ENCODE measurements around the gene GLUD1.
"Not testable (repeated sequence)": the region's sequence is repeated elsewhere in the genome, so short reads cannot be mapped to it uniquely, and the experiment has no call there.

DNA sequence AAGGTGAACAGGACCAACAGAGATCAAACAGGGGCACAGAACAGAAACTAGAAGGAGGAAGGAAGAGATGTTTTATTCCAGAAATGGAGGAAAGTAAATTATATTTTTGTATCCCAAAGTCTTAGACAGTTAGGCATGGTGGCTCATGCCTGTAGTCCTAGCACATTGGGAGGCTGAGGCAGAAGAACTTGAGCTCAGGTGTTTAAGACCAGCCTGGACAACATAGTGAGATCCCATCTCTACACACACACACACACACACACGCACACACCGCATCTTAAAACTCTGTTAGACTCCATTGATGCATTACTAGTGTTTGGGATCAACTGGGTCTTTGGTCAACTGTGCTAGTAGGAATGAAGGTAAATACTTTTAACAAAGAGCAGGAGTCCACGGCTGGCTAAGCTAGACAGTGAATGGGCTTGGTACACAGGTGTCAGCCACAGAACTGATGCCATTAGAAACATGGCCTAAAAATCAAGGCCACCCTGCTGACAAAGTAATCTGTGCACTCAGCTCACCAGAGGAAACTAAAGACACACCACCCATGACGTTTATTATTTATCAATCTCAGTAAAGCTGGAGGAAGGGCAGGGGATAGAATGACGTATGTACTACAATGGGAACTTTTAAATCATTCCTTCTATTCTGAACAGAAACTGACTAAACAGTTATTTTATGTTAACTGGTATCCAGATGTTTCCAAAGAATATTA lies 10.9 kb downstream of the GLUD1 start:
- TF ChIP-seq, protein P1, sequence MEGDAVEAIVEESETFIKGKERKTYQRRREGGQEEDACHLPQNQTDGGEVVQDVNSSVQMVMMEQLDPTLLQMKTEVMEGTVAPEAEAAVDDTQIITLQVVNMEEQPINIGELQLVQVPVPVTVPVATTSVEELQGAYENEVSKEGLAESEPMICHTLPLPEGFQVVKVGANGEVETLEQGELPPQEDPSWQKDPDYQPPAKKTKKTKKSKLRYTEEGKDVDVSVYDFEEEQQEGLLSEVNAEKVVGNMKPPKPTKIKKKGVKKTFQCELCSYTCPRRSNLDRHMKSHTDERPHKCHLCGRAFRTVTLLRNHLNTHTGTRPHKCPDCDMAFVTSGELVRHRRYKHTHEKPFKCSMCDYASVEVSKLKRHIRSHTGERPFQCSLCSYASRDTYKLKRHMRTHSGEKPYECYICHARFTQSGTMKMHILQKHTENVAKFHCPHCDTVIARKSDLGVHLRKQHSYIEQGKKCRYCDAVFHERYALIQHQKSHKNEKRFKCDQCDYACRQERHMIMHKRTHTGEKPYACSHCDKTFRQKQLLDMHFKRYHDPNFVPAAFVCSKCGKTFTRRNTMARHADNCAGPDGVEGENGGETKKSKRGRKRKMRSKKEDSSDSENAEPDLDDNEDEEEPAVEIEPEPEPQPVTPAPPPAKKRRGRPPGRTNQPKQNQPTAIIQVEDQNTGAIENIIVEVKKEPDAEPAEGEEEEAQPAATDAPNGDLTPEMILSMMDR (IDR thresholded peaks at IDR 0.05) = not testable (repeated sequence)
- TF ChIP-seq POLR2AphosphoS5, POLR2A, EP300 (IDR thresholded peaks at IDR 0.05): not testable (repeated sequence)
